GM19239 (cell line): ENCODE results near the gene MEA1.
"Not testable (repeated sequence)": the region's sequence is repeated elsewhere in the genome, so short reads cannot be mapped to it uniquely, and the experiment has no call there.

Experiments used
- DNase-seq: peaks from one replicate; pipeline ENCODE4 v3.0.0; 2011; ENCODE audit warnings: low spot score; ENCODE audit not compliant: insufficient read length
- FAIRE-seq: peaks from 2 replicates; lab custom pipeline; 2011; peaks lifted over from hg19 to GRCh38; lab: Jason Lieb, UNC

MEA1 gene

DNA sequence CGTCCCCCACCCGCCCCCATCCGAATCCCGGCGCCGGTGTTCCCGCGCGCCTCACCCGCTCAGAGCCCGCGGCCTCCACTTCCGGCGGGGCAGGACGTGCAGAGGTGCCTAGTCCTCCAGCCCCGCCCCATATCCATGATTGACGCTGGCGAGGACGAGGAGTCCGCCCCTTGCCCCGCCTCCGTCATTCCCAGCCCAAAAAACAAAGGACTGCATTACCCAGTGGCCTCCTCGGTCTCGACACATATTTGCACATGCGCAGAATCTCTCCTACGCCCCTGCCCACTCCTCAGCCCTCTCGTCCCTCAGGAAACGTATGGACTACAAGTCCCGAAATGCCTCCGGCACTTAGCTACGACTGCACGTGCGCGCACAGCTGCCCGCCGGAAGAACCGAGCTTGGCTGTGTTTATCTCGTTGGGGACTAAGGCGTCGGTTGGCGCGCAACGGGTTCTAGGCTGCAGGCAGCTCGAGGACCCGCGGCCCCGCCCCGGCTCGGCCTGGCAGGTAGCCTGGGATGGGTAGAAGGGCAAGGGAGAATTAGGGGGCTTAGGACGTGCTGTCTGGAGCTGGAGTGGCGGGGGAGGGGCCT, at the start of gene MEA1, which contains the start of gene KLHDC3:
MEA1 (minus strand) TSS at position 104 of the 591 bp plus-strand sequence. CDS start 133 bp downstream, outside the sequence.
KLHDC3 (plus strand) TSS at position 407 of the 591 bp plus-strand sequence. CDS start 2,944 bp downstream, outside the sequence.
- peak; percentile 96 for DNase-seq
- FAIRE-seq: peak; percentile 98

GRCh38 chr6:43062818-43063217, 49.1 kb upstream of the MEA1 start:
- FAIRE-seq: no peak
- no peak for DNase-seq

DNA sequence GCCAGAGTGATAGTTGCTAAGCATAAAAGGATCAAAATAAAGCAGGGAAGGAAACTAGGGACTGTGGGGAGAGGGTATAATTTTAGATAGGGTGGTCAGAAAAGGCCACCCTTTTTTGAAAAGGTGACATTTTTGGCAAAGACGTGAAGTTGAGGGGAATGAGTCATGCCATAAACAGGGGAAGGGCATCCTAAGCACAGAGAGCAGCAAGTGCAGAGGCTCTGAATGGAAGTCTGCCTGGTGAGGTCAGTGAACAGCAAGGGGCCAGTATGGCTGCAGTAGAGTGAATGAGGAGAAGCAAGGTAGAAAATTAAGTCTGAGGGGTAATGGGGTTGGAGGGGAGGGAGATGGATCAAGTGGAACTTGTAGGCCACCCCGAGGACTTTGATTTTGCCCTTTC, 48.1 kb upstream of the MEA1 start:
- FAIRE-seq: no peak
- DNase-seq: no peak

DNA sequence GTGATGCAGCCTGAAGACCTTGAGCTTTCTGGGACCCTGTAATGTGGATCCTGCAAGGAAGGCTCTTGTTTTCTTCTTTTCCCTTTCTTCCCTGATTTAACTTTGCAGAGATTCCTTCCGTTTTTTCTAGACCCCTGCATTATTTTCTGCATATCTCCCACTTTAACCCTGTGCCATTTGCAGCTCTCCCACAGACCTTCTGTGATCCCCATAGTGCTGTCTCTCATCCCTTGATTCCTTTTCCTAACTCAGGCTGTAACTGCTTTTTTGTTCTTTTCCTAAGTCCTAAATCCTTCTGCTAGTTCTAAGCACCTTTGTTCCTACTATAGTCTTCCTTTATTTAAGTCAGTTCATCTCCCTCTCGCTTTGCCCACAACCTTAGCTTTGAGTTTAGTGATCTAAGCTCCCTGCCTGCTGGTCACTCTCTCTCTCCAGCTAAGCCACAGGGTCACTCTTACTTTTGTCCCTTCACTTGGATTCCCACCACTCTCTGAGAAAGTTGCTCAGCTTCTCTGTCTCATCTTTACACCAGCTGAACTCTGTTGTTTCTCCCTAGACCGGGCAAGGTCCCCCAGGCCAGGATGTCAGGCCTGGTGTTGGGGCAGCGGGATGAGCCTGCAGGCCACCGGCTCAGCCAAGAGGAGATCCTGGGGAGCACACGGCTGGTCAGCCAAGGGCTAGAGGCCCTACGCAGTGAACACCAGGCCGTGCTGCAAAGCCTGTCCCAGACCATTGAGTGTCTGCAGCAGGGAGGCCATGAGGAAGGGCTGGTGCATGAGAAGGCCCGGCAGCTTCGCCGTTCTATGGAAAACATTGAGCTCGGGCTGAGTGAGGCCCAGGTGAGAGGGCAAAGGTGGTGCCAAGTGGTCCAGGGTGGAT, 47.2 kb upstream of the MEA1 start:
- FAIRE-seq (no peak), DNase-seq (no peak)

GRCh38 chr6:43060034-43060754, 46.4 kb upstream of the MEA1 start:
- no peak for DNase-seq
- FAIRE-seq: no peak

DNA sequence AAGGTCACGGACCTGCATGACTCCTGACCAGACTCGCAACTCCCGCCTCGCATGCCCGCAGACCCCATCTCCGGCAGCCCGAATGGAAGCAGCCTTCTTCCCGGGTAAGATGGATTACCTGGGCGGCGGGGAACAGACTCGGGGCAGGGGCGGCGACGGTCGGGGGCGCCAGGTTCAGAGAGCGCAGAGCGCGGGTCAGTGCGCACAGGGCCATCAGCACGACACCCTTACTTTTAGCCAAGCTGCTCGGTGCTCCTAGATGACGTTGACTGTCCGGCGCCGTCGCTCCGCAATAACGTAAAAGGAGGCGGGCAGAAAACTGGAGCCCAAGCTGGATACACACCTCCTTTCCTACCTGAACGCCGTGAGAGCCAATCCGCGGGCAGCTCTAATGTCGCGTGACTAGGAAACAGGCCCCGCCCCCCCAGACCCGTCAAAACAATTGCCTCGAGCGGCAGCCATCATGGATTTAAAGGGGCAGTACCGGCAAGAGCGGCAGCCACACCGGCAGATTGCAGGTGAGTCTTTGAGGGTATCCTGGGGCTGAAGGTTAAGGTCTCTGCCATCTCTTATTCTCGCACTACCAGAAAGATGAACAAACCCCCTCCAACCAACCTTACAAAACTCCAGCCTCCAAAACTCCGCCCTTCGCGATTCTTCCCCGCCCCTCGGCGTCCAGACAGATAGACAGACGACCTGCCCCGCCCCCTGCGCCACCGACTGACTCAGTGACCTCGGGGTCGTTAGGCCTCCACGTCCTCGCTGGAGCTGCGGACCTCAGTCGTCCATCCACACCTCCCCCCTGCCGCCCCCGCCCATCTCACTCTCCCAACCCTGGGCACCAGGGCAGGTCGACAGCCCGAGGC, 45.7 kb upstream of the MEA1 start, which contains the start of the genes KLC4 and MRPL2:
KLC4 (plus strand) TSS at position 464 of the 866 bp plus-strand sequence. CDS start 1,705 bp downstream, outside the sequence.
MRPL2 (minus strand) TSS at position 267 of the 866 bp plus-strand sequence; CDS start at position 214, 53 bp downstream.
- FAIRE-seq (peak; percentile 92), DNase-seq (peak; percentile 98)

DNA sequence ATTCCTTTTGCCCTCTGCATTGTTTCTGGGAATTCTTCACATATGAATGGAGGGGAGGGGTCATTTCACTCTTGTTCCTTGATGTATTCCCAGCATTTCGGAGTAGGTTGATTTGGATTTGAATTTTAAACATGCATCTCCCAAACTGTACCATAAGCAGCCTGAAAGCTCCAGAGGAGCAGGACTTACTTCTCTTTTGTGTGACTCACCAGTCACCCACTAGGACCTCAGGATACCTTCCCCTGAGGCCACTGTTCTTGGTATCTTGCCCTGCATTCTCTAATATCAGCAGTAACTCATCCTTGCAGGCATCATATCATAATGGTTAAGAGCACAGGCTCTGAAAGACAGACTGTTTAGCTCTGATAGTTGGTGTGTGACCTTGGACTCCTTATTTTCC, 44.8 kb upstream of the MEA1 start:
- FAIRE-seq (no peak), DNase-seq (no peak)

DNA sequence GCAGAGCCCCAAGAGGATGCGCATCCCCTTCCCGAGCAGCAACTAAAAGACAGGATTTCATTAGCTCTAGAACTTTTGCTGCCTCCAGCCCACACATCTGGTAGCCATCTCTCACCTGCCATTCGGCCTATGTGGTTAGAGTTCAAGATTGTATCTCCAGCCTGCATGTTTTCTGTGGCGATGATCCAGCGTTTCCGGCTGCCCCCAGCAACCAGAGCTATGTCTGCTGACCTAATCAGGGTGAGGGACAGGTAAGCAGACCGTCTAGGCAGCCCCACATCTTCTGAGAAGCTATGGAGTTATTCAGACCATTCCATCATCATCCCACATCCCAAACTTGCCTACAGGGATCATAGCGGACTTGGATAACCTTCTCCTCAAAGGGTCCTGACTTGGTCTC, 42.2 kb upstream of the MEA1 start:
- DNase-seq: no peak
- no peak for FAIRE-seq

- no peak for DNase-seq
- no peak for FAIRE-seq
These were observed 40.6 kb upstream of the MEA1 start for GRCh38 chr6:43054206-43054943.

- DNase-seq (peak; percentile 95), FAIRE-seq (peak; percentile 84)
These were observed 39.9 kb upstream of the MEA1 start, which contains the start of gene CUL7 for GRCh38 chr6:43053545-43054205. CUL7 (minus strand) TSS chr6:43053851; CDS start chr6:43052788, 1,063 bp downstream.

DNA sequence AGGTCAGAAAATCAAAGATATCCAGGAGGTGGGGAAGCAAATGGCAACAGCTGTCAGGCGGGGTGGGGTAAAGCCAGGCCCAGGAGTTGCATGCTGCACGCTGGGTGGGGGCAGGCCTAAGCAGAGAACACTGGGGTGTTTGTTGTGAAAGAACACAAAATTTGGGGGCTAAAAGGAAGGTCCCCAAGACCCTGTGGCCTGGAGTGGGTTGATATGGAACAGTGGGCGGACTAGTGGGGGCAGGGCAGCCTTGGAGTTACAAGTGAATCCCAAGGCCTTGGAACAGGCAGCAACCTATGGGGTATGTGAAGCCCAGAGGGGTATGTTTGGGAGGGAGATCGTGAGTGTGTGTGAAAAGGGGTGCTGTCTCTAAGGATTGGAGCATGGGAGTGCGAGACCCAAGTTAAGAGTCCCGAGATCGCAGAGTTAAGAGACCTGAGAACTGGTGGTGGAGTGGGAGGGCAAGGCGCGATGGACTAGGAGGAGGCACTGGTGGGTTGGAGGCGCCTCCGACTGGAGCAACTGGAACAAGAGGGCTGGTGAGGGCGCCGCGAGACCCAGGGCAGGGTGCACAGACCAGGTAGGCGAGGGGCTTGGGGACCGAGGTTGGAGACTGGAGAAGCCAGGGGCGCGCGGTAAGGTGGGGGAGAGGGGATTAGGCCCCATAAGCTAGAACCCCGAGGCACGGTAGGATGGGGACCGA, 39.2 kb upstream of the MEA1 start:
- FAIRE-seq: no peak
- DNase-seq: no peak

DNA sequence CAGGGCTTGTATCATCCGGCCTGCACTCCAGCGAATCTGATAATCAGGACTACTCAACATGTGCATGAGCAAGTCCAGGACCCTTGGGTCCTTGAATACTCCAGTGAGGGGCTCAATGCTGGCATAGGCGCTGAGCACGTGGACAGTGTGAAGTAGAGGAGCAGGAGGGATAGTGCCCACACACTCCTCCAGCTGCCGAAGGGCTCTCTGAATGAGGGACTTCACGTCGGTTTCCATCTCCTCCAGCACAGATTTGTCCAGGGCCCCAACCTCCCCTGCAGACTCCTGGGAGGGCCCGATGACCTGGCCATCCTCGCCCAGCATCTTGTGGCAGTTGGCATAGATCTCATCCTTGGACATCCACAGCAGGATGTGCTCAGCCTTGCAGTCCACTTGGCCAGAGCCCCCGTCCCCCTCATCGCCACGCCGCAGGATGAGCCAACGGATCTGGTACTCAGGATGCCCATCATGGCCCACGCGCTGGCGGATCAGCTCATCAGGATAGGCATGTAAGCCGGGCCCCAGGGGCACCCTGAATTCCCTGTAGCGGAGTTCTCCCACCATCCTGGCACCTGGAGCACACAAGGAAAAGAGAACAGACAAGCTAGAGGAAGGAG, 38.6 kb upstream of the MEA1 start:
- DNase-seq (no peak), FAIRE-seq (no peak)

GRCh38 chr6:43050981-43051380, 37.2 kb upstream of the MEA1 start:
- no peak for FAIRE-seq
- DNase-seq: no peak

DNA sequence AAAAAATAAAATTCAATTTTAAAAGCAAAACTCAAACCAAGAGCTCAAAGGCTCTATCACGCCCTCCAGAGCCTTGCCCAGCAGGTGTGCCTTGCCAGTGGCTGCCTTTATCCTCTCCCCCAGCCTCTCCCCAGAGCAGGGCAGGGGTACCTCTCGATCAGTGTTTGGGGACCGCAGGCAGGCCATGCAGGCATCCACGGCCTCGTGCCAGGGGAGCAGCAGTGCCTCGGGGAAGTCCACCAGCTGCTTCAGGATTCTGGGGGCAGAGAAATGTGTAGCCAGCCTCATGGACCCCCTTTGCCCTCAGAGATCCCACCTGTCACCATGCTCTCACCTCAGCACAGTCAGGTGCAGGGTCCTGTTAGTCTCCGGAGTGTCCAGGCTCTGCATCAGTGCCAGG, 34.3 kb upstream of the MEA1 start:
- FAIRE-seq (no peak), DNase-seq (no peak)

DNA sequence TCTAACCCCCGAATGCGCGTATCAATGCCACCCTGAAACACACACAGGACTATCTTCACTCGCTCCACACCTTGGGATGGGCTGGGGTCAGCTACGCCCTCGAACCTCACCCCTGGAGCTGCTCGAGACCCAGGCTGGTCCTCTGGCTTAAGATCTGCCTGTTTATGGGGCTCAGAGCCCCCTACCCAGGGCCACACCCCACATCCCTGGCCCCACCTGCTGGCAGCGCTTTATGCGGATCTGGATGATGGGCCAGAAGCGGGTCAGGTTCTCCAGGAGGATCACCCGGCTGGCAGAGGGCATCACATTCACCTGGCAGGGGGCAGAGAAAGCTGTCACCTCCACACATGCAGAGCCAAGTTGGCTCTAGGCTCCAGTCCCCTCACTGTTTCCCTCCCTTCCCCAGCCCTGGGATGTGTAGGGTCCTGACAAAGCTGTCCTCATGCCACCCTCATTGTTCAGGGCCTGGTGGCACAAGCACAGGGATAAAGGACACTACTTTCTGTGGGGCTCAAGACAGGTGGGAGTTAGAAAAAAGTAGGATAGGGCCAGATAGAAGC, 31.7 kb upstream of the MEA1 start:
- no peak for FAIRE-seq
- DNase-seq: no peak

- FAIRE-seq (no peak), DNase-seq (no peak)
These were observed 29.6 kb upstream of the MEA1 start for GRCh38 chr6:43043310-43043709.

GRCh38 chr6:43041475-43041874, 27.7 kb upstream of the MEA1 start:
- FAIRE-seq, DNase-seq: not testable (repeated sequence)
